ENCODE data around the gene OSBPL9.

DNA sequence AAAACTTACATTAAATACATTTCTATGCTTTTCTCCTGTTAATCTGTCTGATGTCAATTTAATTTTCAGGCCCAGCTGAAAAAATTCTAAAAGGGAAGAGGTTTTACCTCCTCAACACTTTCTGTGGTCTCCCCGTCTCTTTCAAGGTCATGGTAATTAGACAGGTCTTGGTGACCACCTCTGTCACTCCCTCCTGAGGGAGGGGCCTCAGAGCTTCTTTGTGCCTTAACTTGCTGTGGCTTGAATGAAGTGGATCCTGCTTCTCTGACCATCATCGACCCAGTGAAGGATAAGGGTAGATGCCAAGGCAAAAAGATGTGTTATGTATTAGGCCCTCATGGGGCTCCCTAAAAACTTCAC lies 40.8 kb upstream of the OSBPL9 start:
- TF ChIP-seq, protein P1, sequence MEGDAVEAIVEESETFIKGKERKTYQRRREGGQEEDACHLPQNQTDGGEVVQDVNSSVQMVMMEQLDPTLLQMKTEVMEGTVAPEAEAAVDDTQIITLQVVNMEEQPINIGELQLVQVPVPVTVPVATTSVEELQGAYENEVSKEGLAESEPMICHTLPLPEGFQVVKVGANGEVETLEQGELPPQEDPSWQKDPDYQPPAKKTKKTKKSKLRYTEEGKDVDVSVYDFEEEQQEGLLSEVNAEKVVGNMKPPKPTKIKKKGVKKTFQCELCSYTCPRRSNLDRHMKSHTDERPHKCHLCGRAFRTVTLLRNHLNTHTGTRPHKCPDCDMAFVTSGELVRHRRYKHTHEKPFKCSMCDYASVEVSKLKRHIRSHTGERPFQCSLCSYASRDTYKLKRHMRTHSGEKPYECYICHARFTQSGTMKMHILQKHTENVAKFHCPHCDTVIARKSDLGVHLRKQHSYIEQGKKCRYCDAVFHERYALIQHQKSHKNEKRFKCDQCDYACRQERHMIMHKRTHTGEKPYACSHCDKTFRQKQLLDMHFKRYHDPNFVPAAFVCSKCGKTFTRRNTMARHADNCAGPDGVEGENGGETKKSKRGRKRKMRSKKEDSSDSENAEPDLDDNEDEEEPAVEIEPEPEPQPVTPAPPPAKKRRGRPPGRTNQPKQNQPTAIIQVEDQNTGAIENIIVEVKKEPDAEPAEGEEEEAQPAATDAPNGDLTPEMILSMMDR (IDR thresholded peaks at IDR 0.05; ENCODE audit: insufficient read depth, low read length): no peak
- TF ChIP-seq GABPA (IDR thresholded peaks at IDR 0.05; ENCODE audit: low read depth): no peak
- TF ChIP-seq SPI1 (IDR thresholded peaks at IDR 0.05; ENCODE audit: borderline replicate concordance, low read depth): no peak
- no peak for TF ChIP-seq POLR2AphosphoS5 (IDR thresholded peaks at IDR 0.05; ENCODE audit: low read depth)
